ENCODE results near the gene GRPEL1.

GRCh38 chr4:7083597-7084563, 16.0 kb upstream of the GRPEL1 start:
- TF ChIP-seq, protein P1, sequence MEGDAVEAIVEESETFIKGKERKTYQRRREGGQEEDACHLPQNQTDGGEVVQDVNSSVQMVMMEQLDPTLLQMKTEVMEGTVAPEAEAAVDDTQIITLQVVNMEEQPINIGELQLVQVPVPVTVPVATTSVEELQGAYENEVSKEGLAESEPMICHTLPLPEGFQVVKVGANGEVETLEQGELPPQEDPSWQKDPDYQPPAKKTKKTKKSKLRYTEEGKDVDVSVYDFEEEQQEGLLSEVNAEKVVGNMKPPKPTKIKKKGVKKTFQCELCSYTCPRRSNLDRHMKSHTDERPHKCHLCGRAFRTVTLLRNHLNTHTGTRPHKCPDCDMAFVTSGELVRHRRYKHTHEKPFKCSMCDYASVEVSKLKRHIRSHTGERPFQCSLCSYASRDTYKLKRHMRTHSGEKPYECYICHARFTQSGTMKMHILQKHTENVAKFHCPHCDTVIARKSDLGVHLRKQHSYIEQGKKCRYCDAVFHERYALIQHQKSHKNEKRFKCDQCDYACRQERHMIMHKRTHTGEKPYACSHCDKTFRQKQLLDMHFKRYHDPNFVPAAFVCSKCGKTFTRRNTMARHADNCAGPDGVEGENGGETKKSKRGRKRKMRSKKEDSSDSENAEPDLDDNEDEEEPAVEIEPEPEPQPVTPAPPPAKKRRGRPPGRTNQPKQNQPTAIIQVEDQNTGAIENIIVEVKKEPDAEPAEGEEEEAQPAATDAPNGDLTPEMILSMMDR (IDR thresholded peaks at IDR 0.05), result no peak
- TF ChIP-seq POLR2A (IDR thresholded peaks at IDR 0.05), result no peak

All from testis (tissue), 2 donors.